Umbilical cord (tissue), 2 donors: ENCODE data around the gene HOXB2. TPM values are rescaled to one million over a fixed set of nuclear protein-coding genes. Genes with fewer than 3 reads are reported as not detected.
A peak's percentile ranks its signal among the peaks of the same experiment; 100 is the strongest.

Experiments
- DNase-seq: peaks from one replicate; pipeline ENCODE4 v3.0.0-alpha.2; 2015; ENCODE audit warnings: low spot score
- total RNA-seq: library from RNA; depleted of rRNA; stranded (reverse); fragments of >200 nt; gene quantifications from one replicate; pipeline ENCODE4 v1.2.3, GENCODE V29; 2014; ENCODE audit warnings: low replicate concordance; ENCODE audit not compliant: insufficient read depth

Gene HOXB2
- total RNA-seq, 1 donor from 2014 or later, result 9.9 TPM

- no peak for DNase-seq
Observed at GRCh38 chr17:48579471-48579759, 34.5 kb upstream of the HOXB2 start.

- no peak for DNase-seq
Observed at GRCh38 chr17:48578616-48579470, 33.9 kb upstream of the HOXB2 start.

GRCh38 chr17:48577946-48578615, 33.2 kb upstream of the HOXB2 start, which contains the start of gene HOXB4:
TSS of gene HOXB4 (minus strand) at chr17:48578350. CDS start at chr17:48578319, 31 bp downstream.
- DNase-seq, result peak; percentile 85

- DNase-seq, result peak; percentile 68
Observed at GRCh38 chr17:48577330-48577945, 32.5 kb upstream of the HOXB2 start.

- no peak for DNase-seq
Observed at GRCh38 chr17:48576479-48577309, 31.8 kb upstream of the HOXB2 start.

- DNase-seq, result no peak
Observed at GRCh38 chr17:48575673-48576478, 31.0 kb upstream of the HOXB2 start.

- DNase-seq, result no peak
Observed at GRCh38 chr17:48575066-48575582, 30.2 kb upstream of the HOXB2 start.

GRCh38 chr17:48574505-48575065, 29.7 kb upstream of the HOXB2 start:
- no peak for DNase-seq

- DNase-seq, result no peak
Observed at GRCh38 chr17:48571826-48572417, 27.0 kb upstream of the HOXB2 start.

- DNase-seq, result peak; percentile 49
Observed at GRCh38 chr17:48571024-48571818, 26.3 kb upstream of the HOXB2 start.

GRCh38 chr17:48570325-48571023, 25.6 kb upstream of the HOXB2 start:
- no peak for DNase-seq

- DNase-seq, result no peak
Observed at GRCh38 chr17:48569674-48570324, 24.9 kb upstream of the HOXB2 start.

GRCh38 chr17:48569240-48569582, 24.3 kb upstream of the HOXB2 start:
- DNase-seq, result no peak

- peak; percentile 55 for DNase-seq
Observed at GRCh38 chr17:48568499-48569239, 23.8 kb upstream of the HOXB2 start.

- DNase-seq, result no peak
Observed at GRCh38 chr17:48567646-48568354, 22.9 kb upstream of the HOXB2 start.

- no peak for DNase-seq
Observed at GRCh38 chr17:48567209-48567608, 22.3 kb upstream of the HOXB2 start.

- no peak for DNase-seq
Observed at GRCh38 chr17:48566717-48567116, 21.8 kb upstream of the HOXB2 start.
